GM18520 (cell line): ENCODE results near the gene AIF1.
A peak's percentile ranks its signal among the peaks of the same experiment; 100 is the strongest.

Source experiments
- ATAC-seq: cut with Tn5 transposase; IDR thresholded peaks from one replicate; pipeline ENCODE4 v1.9.1; 2021; ENCODE audit not compliant: unreplicated experiment

The AIF1 gene

GRCh38 chr6:31620586-31621319, 5.7 kb downstream of the AIF1 start, which contains the start of gene PRRC2A:
Gene PRRC2A, plus strand, starts transcription at chr6:31620715. Its CDS starts 2,075 bp downstream, at chr6:31622790.
- peak; percentile 44 for ATAC-seq

GRCh38 chr6:31621320-31621939, 6.4 kb downstream of the AIF1 start:
- no peak for ATAC-seq

- ATAC-seq = no peak
Observed at GRCh38 chr6:31621991-31622390, 7.0 kb downstream of the AIF1 start.

GRCh38 chr6:31622684-31623091, 7.7 kb downstream of the AIF1 start:
- no peak for ATAC-seq

GRCh38 chr6:31624070-31624469, 9.0 kb downstream of the AIF1 start:
- ATAC-seq = no peak

- ATAC-seq = no peak
Observed at GRCh38 chr6:31626952-31627351, 11.9 kb downstream of the AIF1 start.

- ATAC-seq = no peak
Observed at GRCh38 chr6:31627690-31628287, 12.8 kb downstream of the AIF1 start.

GRCh38 chr6:31629014-31629413, 14.0 kb downstream of the AIF1 start:
- no peak for ATAC-seq

GRCh38 chr6:31630177-31630934, 15.3 kb downstream of the AIF1 start:
- no peak for ATAC-seq

GRCh38 chr6:31631209-31631608, 16.2 kb downstream of the AIF1 start:
- no peak for ATAC-seq

- ATAC-seq = no peak
Observed at GRCh38 chr6:31631681-31632278, 16.7 kb downstream of the AIF1 start.

GRCh38 chr6:31632279-31632946, 17.4 kb downstream of the AIF1 start:
- no peak for ATAC-seq

GRCh38 chr6:31633447-31633846, 18.4 kb downstream of the AIF1 start:
- ATAC-seq = no peak

GRCh38 chr6:31634131-31634530, 19.1 kb downstream of the AIF1 start:
- ATAC-seq = no peak

GRCh38 chr6:31634969-31635575, 20.0 kb downstream of the AIF1 start:
- ATAC-seq = no peak

GRCh38 chr6:31636698-31637596, 21.9 kb downstream of the AIF1 start:
- no peak for ATAC-seq

- no peak for ATAC-seq
Observed at GRCh38 chr6:31639043-31639442, 24.0 kb downstream of the AIF1 start.

GRCh38 chr6:31639449-31639861, 24.4 kb downstream of the AIF1 start:
- ATAC-seq = no peak

- no peak for ATAC-seq
Observed at GRCh38 chr6:31640612-31641011, 25.6 kb downstream of the AIF1 start.
